Stimulated activated CD8-positive, alpha-beta memory T cell treated with anti-CD3 and anti-CD28 coated beads, Interleukin-12 subunit alpha, Interleukin-12 subunit beta, amount 100 ng/mL, for 24 hours (primary cell): ENCODE data around the gene GATA5.

Source experiments
- DNase-seq: peaks from one replicate; pipeline ENCODE4 v3.0.0-alpha.2; 2020; ENCODE audit errors: extremely low read depth

Gene GATA5, protein sequence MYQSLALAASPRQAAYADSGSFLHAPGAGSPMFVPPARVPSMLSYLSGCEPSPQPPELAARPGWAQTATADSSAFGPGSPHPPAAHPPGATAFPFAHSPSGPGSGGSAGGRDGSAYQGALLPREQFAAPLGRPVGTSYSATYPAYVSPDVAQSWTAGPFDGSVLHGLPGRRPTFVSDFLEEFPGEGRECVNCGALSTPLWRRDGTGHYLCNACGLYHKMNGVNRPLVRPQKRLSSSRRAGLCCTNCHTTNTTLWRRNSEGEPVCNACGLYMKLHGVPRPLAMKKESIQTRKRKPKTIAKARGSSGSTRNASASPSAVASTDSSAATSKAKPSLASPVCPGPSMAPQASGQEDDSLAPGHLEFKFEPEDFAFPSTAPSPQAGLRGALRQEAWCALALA

DNA sequence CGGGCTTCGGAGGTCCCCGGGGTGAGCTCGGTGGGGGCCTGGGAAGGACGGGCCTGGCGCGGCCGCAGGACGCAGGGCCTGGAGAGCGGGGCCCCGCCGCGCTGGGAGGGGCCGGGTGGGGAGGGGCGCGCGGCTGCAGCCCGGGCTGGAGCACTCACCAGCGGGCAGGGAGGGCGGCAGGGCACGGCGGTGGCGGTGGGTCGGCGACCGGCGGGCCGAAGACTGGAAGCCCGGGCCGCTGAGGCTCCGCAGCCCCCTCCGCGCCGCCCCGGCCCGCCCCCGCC is at the start of gene GATA5:
Gene GATA5 (minus strand): TSS at position 224 of the 284 bp plus-strand sequence. CDS start 474 bp downstream, outside the sequence.
- no peak for DNase-seq

DNA sequence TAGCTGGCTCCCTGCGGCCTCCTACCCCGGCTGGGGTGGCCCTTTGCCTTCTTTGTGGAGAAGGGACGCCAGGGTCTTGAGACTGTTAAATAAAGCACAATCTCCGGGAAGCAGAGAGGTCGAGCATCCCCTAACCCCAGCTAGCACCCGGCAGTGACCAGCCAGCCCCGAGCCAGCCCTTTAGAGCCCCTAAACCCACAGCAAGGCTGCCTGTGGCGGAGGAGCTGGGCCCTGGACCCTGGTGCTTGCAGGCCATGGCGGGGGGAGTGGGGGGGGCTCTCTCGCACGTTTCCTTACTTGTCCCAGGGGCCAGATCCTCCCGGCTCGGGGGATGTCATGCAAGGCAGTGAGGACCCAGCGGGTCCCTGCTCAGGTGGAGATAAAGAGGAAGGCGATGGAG is 49.2 kb upstream of the GATA5 start:
- no peak for DNase-seq

DNA sequence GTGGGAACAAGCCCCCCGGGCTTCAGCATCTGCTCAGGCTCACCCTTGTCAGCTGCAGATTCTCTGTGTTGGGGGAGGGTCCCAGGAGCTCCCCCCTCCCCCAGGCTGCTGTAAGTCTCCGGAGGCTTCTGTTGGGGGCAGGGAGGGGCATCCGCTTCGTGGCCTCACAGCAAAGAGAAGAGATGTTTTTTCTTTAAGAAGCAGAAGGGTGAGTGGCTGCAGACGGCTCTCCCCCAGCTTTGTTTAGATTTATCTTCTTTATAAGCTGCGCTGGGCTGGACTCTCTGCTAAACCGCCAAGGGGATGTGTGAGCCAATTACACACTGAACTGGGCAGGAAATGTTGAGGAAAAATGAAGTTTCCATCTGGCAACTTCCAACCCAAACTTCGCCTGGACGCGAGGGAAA is 48.7 kb upstream of the GATA5 start:
- DNase-seq: no peak

DNA sequence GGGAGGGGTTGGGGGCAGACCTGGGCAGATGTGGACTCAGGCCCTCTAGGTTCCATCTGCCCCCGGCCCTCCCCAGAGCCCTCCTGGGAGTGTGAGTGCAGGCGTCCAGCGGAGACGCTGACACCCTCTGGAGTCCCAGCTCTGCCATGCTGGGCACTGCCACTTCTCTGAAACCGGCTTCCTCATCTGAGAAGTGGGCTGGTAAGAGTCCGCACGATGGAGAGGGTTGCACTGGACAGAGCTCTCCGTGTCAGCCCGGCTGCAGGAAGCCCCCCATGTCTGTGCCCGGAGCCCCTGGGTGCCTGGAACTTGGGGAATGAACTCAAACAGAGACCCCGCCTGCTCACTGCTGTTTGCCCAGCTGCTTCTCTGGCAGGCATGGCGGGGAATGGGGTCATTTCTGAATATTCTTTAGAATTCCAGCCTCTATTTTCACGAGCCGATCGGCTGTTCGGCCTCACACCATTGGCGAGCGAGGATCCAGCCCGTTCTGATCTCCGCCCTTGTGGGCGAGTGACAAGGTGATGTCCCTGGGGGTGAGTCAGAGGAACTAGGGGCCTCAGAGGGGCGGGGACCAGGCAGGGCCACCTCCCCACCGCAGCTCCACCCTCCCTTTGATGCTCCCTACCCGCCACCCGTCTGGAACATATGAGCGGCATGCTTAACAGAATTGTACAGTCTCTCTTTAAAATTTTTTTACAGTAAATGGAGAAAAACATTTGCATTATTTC is 47.8 kb upstream of the GATA5 start:
- DNase-seq: peak; percentile 64

DNA sequence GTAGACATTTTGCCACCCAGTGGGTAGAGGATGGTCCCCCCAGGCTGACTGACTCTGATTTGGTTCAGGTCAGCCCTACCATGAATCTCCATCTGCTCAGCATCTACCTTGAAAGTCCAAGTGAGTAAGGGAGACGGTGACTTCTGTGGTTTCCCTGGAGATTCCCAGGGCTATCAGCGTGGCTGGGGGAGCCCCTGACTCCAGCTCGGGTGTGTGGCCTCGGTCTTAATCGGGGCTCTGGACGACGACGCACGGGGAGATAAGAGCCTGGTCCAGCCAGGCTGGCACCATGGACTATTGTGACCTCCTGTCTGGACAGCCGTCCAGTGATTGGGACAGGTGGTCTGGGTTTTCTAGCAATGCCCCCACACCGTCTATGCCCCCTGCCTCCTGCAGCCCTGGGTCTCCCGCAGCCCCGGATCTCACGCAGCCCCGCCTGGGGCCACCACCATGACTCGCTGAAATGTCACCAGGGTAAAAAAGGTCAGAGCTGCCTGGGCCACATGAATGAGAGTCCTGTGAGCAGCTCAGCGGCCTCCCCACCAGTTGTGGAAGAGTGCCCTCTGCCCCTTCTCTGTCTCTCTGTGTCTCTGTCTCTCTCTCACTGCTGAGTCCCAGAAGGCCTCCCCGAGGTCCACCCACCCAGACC is 47.1 kb upstream of the GATA5 start:
- DNase-seq: no peak

DNA sequence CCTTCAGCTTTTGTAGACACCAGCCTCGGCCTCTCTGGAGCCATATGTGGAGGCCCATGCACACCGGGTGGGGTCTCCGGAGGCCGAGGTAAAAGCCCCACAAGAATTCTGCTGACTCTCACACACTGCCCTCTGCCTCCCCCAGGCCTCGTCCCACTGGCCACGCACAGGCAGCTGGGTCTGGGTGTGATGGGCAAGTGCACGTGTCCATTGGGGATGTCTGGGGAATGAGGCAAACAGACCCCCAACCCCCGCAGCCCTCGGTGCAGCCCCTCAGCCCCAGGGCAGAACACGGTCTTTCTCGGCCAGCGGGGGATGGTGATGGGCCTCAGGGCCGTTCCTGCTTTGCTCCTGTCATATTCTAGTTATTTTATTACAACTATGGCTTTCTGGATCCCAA is 44.0 kb upstream of the GATA5 start:
- no peak for DNase-seq

DNA sequence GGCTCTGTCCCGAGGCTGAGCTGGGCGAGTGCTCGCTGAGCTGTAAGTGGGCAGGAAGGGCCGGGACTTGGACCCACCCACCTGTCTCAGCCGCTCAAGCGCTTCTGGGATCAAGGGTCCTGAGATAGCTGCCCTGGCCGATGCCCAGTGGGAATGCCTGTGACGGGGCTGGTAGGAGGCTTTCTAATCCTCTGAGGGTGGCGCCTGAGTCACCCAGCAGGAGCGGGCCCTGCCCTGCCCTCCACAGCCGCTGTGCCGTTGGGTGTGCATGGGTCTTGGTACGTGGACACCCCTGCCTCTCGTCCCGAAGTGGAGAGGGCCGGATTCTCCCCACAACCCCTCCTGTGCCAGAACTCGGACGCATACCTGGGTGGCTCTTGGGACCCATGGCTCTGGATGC is 43.1 kb upstream of the GATA5 start:
- no peak for DNase-seq

DNA sequence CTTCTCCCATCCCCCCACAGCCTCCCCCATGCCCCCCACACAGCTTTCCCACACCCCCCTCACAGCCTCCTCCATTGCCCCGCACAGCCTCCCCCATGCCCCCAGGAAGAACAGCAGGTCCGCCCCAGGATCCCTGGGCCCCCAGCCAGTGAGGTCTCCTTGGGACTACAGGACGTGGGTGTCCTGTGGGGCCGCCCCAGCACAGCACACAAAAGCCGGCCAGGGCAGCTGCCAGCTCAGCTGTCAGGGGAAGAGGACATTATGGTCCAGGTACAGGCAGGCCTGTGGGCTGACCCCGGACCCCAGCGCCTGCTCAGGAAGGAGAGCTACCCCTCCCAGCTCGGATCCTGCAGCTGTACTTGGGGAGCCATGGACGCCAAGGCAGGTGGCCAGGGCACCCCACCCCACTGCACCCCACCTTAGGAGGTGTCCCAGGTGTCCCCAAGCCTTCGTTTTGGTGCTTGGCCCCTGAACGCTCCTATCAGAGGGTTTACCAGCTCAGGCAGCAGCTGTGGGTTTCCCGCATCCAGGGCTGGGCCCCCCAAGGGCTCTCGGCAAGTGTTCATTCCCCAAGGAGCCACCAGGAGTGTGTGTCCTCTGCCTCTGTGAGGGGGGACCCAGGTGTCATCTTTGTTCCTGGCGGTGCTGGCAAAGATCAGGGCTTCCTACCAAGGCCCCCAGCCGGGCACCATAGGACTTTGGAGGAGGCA is 42.3 kb upstream of the GATA5 start:
- DNase-seq: no peak

DNA sequence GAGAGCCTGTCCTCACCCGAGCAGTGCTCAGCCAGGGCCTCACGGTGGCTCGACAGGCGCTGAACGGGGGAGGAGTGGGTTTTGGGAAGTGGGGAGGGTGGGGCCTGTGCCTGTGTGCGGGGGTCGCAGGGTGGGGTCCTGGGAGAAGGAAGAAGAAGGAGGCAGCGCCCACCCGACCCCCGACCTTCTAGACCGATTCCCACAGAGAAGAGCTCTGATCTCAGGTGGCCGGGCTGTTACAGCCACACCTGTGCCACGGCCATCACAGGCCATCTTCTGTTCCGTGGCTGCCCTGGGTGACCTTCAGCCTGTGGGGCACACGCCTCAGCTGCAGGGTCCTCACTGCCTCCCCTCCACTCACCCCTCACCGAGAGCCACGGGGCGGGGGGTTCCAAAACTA is 41.4 kb upstream of the GATA5 start:
- no peak for DNase-seq

DNA sequence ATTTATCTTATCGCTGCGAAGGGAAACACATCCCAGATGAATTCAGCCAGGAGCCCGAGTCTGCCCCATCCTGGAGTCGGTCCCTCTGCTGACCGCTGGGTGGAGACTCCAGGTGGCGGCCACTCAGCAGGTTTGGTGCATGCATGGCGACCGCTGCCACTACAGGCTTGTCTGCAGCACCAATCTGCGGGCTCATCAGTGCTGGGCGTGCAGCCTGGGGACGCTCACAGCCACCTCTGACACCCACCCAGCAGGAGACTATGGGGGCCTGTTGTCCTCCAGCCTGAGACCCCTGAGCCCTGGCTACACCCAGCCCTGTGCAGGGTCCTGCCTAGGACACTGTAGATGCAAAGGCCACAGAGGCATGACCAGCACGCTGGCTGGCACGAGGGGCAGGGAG is 40.5 kb upstream of the GATA5 start:
- no peak for DNase-seq

DNA sequence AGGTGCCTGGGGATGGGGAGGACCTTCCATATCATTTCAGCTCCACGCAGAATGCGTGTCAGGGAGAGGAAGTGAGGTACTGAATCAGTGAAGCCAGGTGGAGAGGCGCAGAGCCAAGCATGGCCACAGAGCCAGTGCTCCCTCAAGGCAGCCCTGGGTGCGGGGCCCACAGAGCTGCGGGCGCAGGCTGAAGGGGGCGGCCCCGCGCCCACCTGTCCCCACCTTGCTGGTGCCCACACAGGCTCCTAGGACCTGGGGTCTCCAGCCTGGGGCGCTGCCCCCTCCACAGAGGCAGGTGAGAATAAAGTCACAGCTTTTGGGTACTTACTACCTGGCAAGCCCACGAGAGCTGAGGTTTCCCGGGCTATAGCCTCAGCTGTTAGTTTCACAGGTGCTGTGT is 40.0 kb upstream of the GATA5 start:
- no peak for DNase-seq

DNA sequence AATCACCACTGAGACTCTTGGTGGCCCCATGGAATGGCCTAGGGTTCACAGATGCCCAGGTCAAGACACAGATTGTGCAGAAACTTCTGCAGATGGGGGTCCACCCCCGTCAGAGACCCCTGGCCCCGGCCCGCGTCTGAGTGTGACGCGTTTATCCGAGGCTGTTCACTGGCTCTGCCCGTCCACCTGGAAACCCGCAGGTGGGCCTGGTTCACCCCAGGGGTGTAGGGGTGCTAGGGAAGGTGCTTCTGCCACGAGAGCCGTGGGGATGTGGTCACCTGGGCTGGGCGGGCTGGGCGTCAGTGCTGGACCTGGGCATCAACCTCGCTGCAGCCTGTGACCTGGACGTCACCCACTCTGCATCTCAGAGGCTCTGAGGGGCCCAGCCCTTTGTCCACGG is 39.5 kb upstream of the GATA5 start:
- DNase-seq: no peak

DNA sequence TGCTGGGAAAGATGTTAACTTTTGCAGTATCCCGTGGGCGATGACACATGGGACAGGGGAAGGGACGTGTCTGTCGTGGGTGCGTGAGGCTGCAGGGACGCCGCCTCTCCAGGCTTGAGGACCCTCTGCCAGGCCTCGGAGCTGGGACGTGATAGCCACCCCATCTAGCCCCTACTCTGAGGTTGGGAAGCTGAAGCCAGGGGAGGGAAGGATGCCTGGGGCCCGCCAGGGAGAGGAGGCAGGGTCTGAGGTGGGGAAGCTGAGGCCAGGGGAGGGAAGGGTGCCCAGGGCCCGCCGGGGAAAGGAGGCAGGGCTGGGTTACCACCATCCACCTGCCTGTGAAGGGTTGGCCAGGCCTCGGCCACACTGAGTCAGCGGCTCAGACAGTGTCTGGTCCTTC is 38.2 kb upstream of the GATA5 start:
- no peak for DNase-seq

DNA sequence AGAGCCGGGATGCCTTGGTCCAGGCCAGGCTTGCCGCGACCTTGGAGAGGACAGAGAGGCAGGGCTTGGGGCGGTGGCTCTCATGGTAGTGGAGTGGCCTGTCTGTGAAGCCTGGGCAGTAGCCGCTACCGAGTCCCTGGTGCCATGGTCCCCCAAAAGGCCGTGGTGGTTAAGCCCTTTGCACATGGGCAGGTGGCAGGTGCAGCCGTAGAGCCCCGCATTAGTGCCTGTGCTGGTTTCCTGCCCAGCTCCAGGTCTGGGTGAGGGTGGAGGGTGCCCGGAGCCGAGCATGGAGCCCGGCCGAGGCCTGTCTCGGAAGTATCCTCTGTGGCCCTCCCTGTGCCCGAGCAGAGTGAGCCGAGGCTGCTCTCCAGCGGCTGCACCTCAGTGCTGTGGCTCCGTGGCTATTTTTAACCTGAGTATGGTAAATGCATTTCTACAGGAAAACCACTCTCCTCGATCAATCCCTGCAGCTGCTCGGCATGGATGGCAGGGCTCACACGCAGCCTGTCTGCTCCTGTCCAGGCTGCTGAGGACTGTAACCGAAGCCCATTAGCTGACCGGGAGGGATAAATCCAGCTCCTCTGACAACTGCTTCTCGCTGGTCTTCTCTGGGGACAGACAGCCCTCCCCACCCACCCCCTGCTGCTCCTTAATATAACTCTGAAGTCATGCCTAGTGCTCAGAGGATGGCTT is 36.3 kb upstream of the GATA5 start:
- DNase-seq: no peak

DNA sequence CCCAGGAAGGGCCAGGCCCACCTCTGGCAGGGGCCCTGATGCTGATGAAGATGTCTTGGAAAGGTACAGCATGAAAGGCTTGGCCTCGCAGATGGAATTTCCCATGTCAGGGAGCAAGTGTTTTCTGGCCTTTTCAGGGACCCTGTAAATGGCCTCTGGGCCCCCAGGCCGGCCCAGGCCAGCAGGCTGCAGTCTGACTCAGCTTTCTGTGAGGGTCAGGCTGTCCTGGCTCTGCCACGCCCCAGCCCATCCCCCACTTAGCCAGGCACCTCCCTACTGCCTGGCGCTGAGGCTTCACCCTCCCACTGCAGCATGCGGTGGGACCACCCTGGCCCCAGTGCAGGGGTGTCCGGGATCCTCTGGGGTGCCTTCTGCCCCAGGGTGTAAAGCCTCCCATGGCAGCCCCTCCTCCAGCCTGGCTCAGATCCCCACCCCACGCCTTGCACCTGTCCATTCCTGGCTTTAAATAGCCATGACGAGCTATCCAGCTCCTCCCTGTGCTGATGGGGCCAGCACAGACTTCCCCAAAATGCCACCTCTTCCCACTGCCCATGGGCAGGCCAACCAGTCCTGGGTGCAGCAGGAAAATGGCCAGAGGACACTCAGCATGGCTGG is 35.6 kb upstream of the GATA5 start:
- no peak for DNase-seq

DNA sequence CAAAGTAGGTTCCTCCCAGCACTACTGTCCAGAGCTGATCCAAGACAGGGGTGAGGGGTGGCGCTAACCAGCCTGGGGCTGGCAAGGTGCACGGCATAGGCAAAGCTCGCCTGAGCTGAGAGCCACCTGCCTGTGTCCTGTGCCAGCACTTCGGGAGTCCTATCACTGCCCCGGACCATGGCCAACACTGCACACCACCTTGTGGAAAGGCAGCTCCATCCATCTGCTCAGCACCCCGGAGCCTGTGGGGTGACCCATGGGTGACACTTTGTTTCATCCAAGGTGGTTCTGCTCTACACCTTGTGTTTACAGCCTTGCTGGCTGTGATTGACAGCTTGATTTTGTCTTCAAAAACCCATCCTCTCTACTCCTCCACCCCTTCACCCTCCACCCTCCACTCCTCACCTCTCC is 32.9 kb upstream of the GATA5 start:
- no peak for DNase-seq

DNA sequence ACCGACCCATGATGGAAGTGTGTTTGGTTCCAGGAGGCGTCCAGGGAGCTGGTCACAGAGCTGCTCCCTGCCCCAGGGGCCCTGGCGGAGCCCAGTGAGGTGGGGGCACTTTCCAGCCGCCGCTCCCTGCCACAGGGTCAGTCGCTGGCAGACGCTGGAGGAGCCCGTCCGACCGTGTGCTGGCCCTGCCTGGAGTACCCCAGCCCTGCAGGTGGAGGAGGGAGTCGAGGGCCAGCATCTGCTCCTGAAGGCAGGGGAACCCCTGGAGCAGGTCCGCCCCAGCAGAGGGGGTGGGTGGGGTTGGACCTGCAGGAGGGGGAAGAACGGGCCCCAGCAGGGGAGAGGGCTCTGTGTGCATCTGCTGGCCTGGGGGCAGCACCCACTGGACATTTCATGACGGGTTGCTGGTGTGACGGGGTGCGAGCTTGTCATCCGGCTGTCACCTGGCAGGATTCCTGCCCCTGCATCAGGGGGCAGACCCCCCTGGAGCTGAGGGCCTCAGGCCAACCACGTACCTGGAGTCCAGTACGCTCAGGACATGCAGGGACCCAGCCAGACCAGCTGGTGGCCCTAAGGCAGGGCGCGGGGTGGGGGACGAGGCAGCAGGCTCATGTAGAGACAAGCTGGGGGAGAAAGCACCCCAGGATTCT is 32.3 kb upstream of the GATA5 start:
- no peak for DNase-seq

DNA sequence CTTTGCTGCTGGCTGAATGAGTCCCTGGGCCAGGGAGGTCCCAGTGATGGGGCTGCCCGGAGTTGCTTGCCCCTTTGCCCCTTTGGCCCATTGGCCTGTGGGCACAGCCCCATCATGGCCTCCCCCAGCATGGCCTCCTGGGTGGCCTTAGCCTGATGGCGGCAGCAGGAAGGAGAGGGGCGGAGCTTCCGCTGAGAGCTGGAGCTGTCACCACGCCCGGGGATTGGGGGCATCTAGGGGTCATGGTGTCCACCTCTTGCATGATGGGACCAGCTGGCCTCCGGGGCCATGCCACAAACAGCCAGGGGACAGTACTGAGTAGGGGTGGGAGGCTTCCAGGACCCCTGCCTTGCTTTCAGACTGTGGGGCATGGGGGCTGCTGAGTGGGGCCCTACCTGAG is 31.5 kb upstream of the GATA5 start:
- DNase-seq: no peak

DNA sequence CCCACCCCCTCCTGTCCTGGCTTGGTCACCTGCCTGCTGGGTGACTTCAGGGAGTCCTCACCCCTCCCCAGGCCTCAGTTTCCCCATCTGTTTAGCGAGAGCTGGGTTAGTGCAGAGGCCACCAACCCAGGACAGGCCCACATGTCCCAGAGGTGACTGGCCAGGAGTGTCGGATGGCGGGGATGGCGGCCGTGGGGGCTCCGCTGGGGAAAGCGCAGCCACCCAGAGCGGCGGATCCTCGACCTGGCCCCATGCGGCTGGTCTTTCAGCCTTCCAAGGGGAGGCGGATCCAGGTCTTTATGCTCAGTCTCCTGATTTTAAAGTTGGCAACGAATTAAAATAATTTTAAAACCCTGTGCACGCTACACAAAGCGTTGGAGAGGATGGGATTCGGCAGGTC is 31.0 kb upstream of the GATA5 start:
- no peak for DNase-seq

DNA sequence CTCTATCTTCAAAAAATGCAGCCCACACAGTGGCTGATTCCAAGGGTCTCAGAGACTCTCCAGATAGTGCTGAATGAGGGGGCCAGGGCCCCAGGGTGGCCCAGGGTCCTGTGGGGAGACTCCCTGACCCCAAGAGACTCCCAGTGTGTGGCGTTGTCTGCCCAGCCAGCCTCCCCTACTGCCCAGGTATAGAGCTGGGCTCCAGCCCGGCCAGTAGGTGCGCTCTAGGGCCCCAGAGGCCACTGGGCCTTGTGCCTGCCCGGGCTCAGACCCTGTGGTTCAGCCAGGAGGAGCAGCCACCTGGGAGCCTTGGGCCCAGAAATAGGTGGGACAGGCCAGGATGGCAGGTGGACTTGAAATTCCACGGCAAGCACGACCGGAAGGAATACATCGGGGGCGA is 30.3 kb upstream of the GATA5 start:
- no peak for DNase-seq
